GM19351 (cell line): ENCODE data around the gene EIF2S3B.

Experiments used
- ATAC-seq: cut with Tn5 transposase; IDR thresholded peaks from one replicate; pipeline ENCODE4 v1.9.1; 2021; ENCODE audit warnings: mild to moderate bottlenecking, moderate library complexity; ENCODE audit not compliant: unreplicated experiment

Gene EIF2S3B

GRCh38 chr12:10554228-10554755 is 48.6 kb downstream of the EIF2S3B start:
- no peak for ATAC-seq

GRCh38 chr12:10554756-10555481 is 49.2 kb downstream of the EIF2S3B start:
- ATAC-seq, result no peak

- no peak for ATAC-seq
Measured at GRCh38 chr12:10557329-10557728, 51.6 kb downstream of the EIF2S3B start.

- ATAC-seq, result no peak
Measured at GRCh38 chr12:10557766-10558165, 52.1 kb downstream of the EIF2S3B start.
